KMS-11 (cell line): Measurements from ENCODE around the gene CREBL2.
A peak's percentile ranks its signal among the peaks of the same experiment; 100 is the strongest.
"Not testable (repeated sequence)": the region's sequence is repeated elsewhere in the genome, so short reads cannot be mapped to it uniquely, and the experiment has no call there.

ENCODE experiments used
- H2AFZ ChIP-seq: fragments of 200-600 bp; sonication (generic); 2 replicates; pipeline ENCODE4 v1.6.1; 2016; ENCODE audit warnings: antibody characterized with exemption, mixed run types, low read depth
- H3K27ac ChIP-seq: fragments of 200-600 bp; sonication (generic); 2 replicates; pipeline ENCODE4 v1.6.1; 2016; ENCODE audit warnings: mild to moderate bottlenecking, mixed run types
- H3K27me3 ChIP-seq: fragments of 200-600 bp; sonication (generic); 2 replicates; pipeline ENCODE4 v1.6.1; 2017; ENCODE audit warnings: mild to moderate bottlenecking, low read depth, mixed run types, moderate library complexity; ENCODE audit not compliant: insufficient read depth
- H3K36me3 ChIP-seq: fragments of 200-600 bp; sonication (generic); 2 replicates; pipeline ENCODE4 v1.6.1; 2017; ENCODE audit warnings: mild to moderate bottlenecking, mixed run types; ENCODE audit not compliant: insufficient read depth
- H3K4me1 ChIP-seq: fragments of 200-600 bp; sonication (generic); 2 replicates; pipeline ENCODE4 v1.6.1; 2016; ENCODE audit warnings: mild to moderate bottlenecking, low read depth, mixed run types; ENCODE audit not compliant: poor library complexity, severe bottlenecking
- H3K4me2 ChIP-seq: fragments of 200-600 bp; sonication (generic); 2 replicates; pipeline ENCODE4 v1.7.0; 2016; ENCODE audit warnings: mild to moderate bottlenecking, mixed run types
- H3K4me3 ChIP-seq: fragments of 200-600 bp; sonication (generic); IDR thresholded peaks from 2 replicates; pipeline ENCODE4 v1.6.1; 2017; ENCODE audit warnings: low read depth, low read length, mixed read lengths; ENCODE audit not compliant: insufficient read depth
- H3K79me2 ChIP-seq: fragments of 200-600 bp; sonication (generic); 2 replicates; pipeline ENCODE4 v1.6.1; 2016; ENCODE audit warnings: low read depth, mixed run types; ENCODE audit not compliant: insufficient read depth
- H3K9ac ChIP-seq: fragments of 200-600 bp; sonication (generic); 2 replicates; pipeline ENCODE4 v1.6.1; 2016; ENCODE audit warnings: mild to moderate bottlenecking, mixed run types
- H4K20me1 ChIP-seq: fragments of 200-600 bp; sonication (generic); 2 replicates; pipeline ENCODE4 v1.6.1; 2016; ENCODE audit warnings: mild to moderate bottlenecking, mixed run types; ENCODE audit not compliant: insufficient read depth
- TF ChIP-seq, protein P1 (sequence below): fragments of 200-600 bp; sonication (generic); conservative IDR thresholded peaks from 2 replicates; pipeline ENCODE4 v1.6.1; 2017; ENCODE audit warnings: low read depth, mild to moderate bottlenecking, antibody characterized with exemption, low read length, moderate library complexity, mixed read lengths

The CREBL2 gene

DNA sequence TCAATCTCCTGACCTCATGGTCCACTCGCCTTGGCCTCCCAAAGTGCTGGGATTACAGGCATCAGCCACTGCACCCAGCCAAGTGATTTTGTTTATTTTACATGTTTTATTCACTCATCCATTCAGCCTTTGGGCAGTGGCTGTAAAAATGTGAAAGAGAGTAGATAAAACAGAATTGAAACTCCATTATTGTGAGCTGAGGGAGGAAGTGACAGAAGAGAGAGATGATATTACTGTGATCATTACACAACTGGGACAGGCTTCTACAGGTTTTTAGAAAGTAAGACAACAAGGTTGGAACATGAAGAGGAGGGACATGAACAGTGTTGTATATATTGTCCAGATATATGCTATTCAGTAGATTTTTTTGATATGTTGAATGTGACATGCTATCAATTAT, 25.0 kb downstream of the CREBL2 start:
- no peaks in the 10 kb centered on the region for H4K20me1 ChIP-seq
- peak overlapping the region; percentile 25; the same call in 1 of the 2 replicates for H3K4me2 ChIP-seq
- TF ChIP-seq, protein P1, sequence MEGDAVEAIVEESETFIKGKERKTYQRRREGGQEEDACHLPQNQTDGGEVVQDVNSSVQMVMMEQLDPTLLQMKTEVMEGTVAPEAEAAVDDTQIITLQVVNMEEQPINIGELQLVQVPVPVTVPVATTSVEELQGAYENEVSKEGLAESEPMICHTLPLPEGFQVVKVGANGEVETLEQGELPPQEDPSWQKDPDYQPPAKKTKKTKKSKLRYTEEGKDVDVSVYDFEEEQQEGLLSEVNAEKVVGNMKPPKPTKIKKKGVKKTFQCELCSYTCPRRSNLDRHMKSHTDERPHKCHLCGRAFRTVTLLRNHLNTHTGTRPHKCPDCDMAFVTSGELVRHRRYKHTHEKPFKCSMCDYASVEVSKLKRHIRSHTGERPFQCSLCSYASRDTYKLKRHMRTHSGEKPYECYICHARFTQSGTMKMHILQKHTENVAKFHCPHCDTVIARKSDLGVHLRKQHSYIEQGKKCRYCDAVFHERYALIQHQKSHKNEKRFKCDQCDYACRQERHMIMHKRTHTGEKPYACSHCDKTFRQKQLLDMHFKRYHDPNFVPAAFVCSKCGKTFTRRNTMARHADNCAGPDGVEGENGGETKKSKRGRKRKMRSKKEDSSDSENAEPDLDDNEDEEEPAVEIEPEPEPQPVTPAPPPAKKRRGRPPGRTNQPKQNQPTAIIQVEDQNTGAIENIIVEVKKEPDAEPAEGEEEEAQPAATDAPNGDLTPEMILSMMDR: no peak
- no peaks in the 10 kb centered on the region for H3K79me2 ChIP-seq
- H3K27ac ChIP-seq: no peak overlapping the region
- H3K9ac ChIP-seq: no peak overlapping the region
- H3K27me3 ChIP-seq: no peaks in the 10 kb centered on the region
- H3K36me3 ChIP-seq: no peaks in the 10 kb centered on the region
- no peak overlapping the region for H3K4me3 ChIP-seq
- no peak overlapping the region for H2AFZ ChIP-seq
- H3K4me1 ChIP-seq: peaks cover 20% of the 10 kb centered on the region

DNA sequence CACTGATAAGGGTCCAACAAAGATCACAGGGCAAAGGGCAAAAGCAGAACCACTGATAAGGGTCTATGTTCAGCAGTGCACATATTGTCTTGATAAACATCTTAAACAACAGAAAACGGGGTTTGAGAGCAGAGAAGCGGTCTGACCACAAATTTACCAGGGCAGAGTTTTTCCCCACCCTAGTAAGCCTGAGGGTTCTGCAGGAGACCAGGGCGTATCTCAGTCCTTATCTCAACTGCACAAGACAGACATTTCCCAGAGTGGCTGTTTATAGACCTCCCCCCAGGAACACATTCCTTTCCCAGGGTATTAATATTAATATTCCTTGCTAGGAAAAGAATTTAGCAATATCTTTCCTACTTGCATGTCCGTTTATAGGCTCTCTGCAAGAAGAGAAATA, 28.3 kb downstream of the CREBL2 start:
- H3K9ac ChIP-seq, H3K27me3 ChIP-seq, H3K36me3 ChIP-seq, H3K4me2 ChIP-seq, H3K79me2 ChIP-seq, H2AFZ ChIP-seq, H3K27ac ChIP-seq, H3K4me3 ChIP-seq, H4K20me1 ChIP-seq: not testable (repeated sequence)
- peaks cover 17% of the 10 kb centered on the region for H3K4me1 ChIP-seq

DNA sequence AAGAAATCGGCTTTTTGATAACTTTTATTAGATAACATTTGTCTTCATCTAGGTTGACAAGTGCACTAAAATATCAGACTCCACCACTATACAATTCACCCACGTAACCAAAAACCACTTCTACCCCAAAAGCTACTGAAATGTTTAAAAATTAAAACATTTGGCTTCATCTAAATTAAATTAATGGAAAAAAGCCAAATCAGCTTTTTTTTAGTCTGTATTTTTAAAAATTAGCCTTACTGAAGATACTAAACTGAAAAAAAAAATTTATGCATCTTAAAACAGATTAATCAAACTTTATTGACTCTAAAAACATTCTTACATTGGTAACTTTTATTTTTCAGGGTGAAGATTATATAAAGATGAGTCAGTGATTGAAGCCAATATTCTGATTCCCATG, 30.0 kb downstream of the CREBL2 start:
- no peak overlapping the region for H3K4me2 ChIP-seq
- H3K4me1 ChIP-seq: peaks cover 5% of the 10 kb centered on the region
- H4K20me1 ChIP-seq: no peaks in the 10 kb centered on the region
- H3K27ac ChIP-seq: no peak overlapping the region
- no peaks in the 10 kb centered on the region for H3K27me3 ChIP-seq
- no peaks in the 10 kb centered on the region for H3K79me2 ChIP-seq
- no peak overlapping the region for H2AFZ ChIP-seq
- H3K36me3 ChIP-seq: no peaks in the 10 kb centered on the region
- TF ChIP-seq, protein P1: no peak
- no peak overlapping the region for H3K9ac ChIP-seq
- no peak overlapping the region for H3K4me3 ChIP-seq

DNA sequence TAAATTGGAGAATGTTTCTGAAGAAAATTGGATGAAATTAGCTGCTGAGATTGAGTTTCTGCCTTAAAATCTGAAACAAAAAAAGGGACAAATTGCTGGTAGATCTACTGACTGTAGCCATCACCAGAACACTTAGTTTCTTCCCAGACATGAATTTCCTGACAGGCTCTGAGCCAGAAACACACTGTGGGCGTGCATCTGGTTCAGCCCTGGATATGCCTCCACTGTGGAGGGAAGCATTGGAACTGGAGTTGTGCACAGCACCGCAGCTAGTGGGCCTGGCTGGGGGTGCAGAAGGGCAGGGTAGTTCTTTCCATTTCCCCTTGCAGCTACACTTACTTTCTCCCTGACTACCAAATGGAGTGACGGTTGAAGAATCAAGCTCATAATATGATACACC, 31.2 kb downstream of the CREBL2 start:
- H3K36me3 ChIP-seq: no peaks in the 10 kb centered on the region
- H3K27ac ChIP-seq: no peak overlapping the region
- H3K27me3 ChIP-seq: no peaks in the 10 kb centered on the region
- TF ChIP-seq, protein P1: no peak
- H3K4me1 ChIP-seq: no peaks in the 10 kb centered on the region
- H3K4me2 ChIP-seq: no peak overlapping the region
- no peaks in the 10 kb centered on the region for H3K79me2 ChIP-seq
- no peaks in the 10 kb centered on the region for H4K20me1 ChIP-seq
- no peak overlapping the region for H3K4me3 ChIP-seq
- H3K9ac ChIP-seq: no peak overlapping the region
- no peak overlapping the region for H2AFZ ChIP-seq

DNA sequence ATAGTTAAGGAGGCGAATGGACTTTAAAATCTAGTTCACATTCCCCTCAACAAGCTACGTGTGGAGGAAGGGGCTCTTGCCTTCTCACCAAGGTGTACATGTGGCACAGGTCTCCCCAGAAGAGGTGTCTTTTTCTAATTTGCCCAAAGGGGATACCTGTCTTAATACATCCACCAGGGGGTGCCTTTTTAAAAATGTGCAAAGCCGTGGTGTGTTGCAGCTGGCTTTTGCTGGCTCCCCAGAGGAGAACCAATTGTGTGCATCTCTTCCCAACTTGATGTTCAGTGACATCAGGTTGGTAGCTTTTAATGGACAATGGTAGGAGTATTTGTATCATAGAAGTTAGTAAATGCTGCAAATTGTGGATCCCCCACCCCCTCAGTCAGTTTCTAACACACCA, 33.8 kb downstream of the CREBL2 start:
- no peaks in the 10 kb centered on the region for H3K36me3 ChIP-seq
- TF ChIP-seq, protein P1: peak; percentile 51
- no peak overlapping the region for H2AFZ ChIP-seq
- no peak overlapping the region for H3K4me3 ChIP-seq
- H3K4me2 ChIP-seq: no peak overlapping the region
- H3K27ac ChIP-seq: no peak overlapping the region
- H3K79me2 ChIP-seq: no peaks in the 10 kb centered on the region
- H3K9ac ChIP-seq: no peak overlapping the region
- no peaks in the 10 kb centered on the region for H4K20me1 ChIP-seq
- no peaks in the 10 kb centered on the region for H3K4me1 ChIP-seq
- H3K27me3 ChIP-seq: no peaks in the 10 kb centered on the region

DNA sequence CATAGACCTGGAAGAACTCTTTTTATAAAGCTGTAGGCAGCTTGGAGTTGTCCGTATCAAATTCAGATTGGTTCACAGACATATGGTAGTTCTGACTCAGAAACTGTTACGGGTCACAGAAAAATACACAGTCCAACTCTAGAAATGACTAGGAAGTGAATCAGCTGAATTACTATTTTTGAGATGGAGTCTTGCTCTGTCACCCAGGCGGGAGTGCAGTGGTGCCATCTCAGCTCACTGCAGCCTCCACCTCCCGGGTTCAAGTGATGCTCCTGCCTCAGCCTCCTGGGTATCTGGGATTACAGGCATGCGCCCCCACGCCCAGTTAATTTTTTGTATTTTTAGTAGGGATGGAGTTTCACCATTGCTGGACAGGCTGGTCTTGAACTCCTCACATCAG, 34.3 kb downstream of the CREBL2 start:
- H3K4me3 ChIP-seq, H4K20me1 ChIP-seq, H3K27ac ChIP-seq, H3K4me2 ChIP-seq, H3K27me3 ChIP-seq, H3K4me1 ChIP-seq, H3K36me3 ChIP-seq, H3K9ac ChIP-seq, H2AFZ ChIP-seq, H3K79me2 ChIP-seq: not testable (repeated sequence)
